ENCODE measurements around the gene SPPL2A.
A peak's percentile ranks its signal among the peaks of the same experiment; 100 is the strongest.
"Not testable (repeated sequence)": the region's sequence is repeated elsewhere in the genome, so short reads cannot be mapped to it uniquely, and the experiment has no call there.

SPPL2A gene

GRCh38 chr15:50765195-50765967, at the start of gene SPPL2A:
Gene SPPL2A (minus strand): TSS chr15:50765706. CDS start chr15:50765533, 173 bp downstream.
- peak; percentile 90 for DNase-seq (ENCODE audit: low spot score)

- DNase-seq (ENCODE audit: low spot score) = no peak
Measured at GRCh38 chr15:50814634-50815033, 49.1 kb upstream of the SPPL2A start.

GRCh38 chr15:50813865-50814264, 48.4 kb upstream of the SPPL2A start:
- no peak for DNase-seq (ENCODE audit: low spot score)

- DNase-seq (ENCODE audit: low spot score) = no peak
Measured at GRCh38 chr15:50813089-50813488, 47.6 kb upstream of the SPPL2A start.

GRCh38 chr15:50812181-50812506, 46.6 kb upstream of the SPPL2A start:
- DNase-seq (ENCODE audit: low spot score) = not testable (repeated sequence)

- not testable (repeated sequence) for DNase-seq (ENCODE audit: low spot score)
Measured at GRCh38 chr15:50811461-50812180, 46.1 kb upstream of the SPPL2A start.

GRCh38 chr15:50810128-50810527, 44.6 kb upstream of the SPPL2A start:
- no peak for DNase-seq (ENCODE audit: low spot score)

GRCh38 chr15:50808728-50809127, 43.2 kb upstream of the SPPL2A start:
- DNase-seq (ENCODE audit: low spot score) = no peak

GRCh38 chr15:50803479-50804180, 38.1 kb upstream of the SPPL2A start:
- DNase-seq (ENCODE audit: low spot score) = no peak

GRCh38 chr15:50800715-50801114, 35.2 kb upstream of the SPPL2A start:
- DNase-seq (ENCODE audit: low spot score) = no peak

GRCh38 chr15:50798684-50799083, 33.2 kb upstream of the SPPL2A start:
- DNase-seq (ENCODE audit: low spot score) = no peak

- no peak for DNase-seq (ENCODE audit: low spot score)
Measured at GRCh38 chr15:50797926-50798325, 32.4 kb upstream of the SPPL2A start.

- no peak for DNase-seq (ENCODE audit: low spot score)
Measured at GRCh38 chr15:50791486-50791885, 26.0 kb upstream of the SPPL2A start.

GRCh38 chr15:50790778-50791453, 25.4 kb upstream of the SPPL2A start:
- DNase-seq (ENCODE audit: low spot score) = no peak

GRCh38 chr15:50786871-50787270, 21.4 kb upstream of the SPPL2A start:
- no peak for DNase-seq (ENCODE audit: low spot score)

- DNase-seq (ENCODE audit: low spot score) = no peak
Measured at GRCh38 chr15:50786438-50786837, 20.9 kb upstream of the SPPL2A start.

- no peak for DNase-seq (ENCODE audit: low spot score)
Measured at GRCh38 chr15:50783895-50784294, 18.4 kb upstream of the SPPL2A start.

GRCh38 chr15:50783411-50783810, 17.9 kb upstream of the SPPL2A start:
- no peak for DNase-seq (ENCODE audit: low spot score)

- DNase-seq (ENCODE audit: low spot score) = no peak
Measured at GRCh38 chr15:50778086-50778485, 12.6 kb upstream of the SPPL2A start.

GRCh38 chr15:50777042-50777441, 11.5 kb upstream of the SPPL2A start:
- DNase-seq (ENCODE audit: low spot score) = no peak

- no peak for DNase-seq (ENCODE audit: low spot score)
Measured at GRCh38 chr15:50774450-50774849, 8.9 kb upstream of the SPPL2A start.

GRCh38 chr15:50773389-50773788, 7.9 kb upstream of the SPPL2A start:
- DNase-seq (ENCODE audit: low spot score) = no peak

Measured in hepatic stellate cell (primary cell).